Parathyroid adenoma (tissue), 2 donors: ENCODE results near the gene OPN1LW.

Source experiments
- H2AFZ ChIP-seq: fragments of 300-600 bp; sonication (generic); one replicate; pipeline ENCODE4 v1.7.0; 2017; ENCODE audit warnings: antibody characterized with exemption, mild to moderate bottlenecking
- H3K27ac ChIP-seq: fragments of 300-600 bp; sonication (generic); one replicate; pipeline ENCODE4 v1.7.0; 2017
- H3K27me3 ChIP-seq: fragments of 300-600 bp; sonication (generic); one replicate; pipeline ENCODE4 v1.7.0; 2017; ENCODE audit warnings: low read length; ENCODE audit not compliant: control insufficient read depth, insufficient read depth
- H3K36me3 ChIP-seq: fragments of 300-600 bp; sonication (generic); one replicate; pipeline ENCODE4 v1.7.0; 2017; ENCODE audit warnings: low read length; ENCODE audit not compliant: control insufficient read depth, insufficient read depth
- H3K4me1 ChIP-seq: fragments of 300-600 bp; sonication (generic); one replicate; pipeline ENCODE4 v1.7.0; 2017; ENCODE audit warnings: control low read depth
- H3K4me2 ChIP-seq: fragments of 300-600 bp; sonication (generic); one replicate; pipeline ENCODE4 v1.7.0; 2017; ENCODE audit warnings: low read length
- H3K4me3 ChIP-seq: fragments of 300-600 bp; sonication (generic); one replicate; pipeline ENCODE4 v1.7.0; 2017; ENCODE audit warnings: low read depth, low read length
- H3K79me2 ChIP-seq: fragments of 300-600 bp; sonication (generic); one replicate; pipeline ENCODE4 v1.7.0; 2017; ENCODE audit warnings: control low read depth
- H3K9ac ChIP-seq: fragments of 300-600 bp; sonication (generic); one replicate; pipeline ENCODE4 v1.7.0; 2017; ENCODE audit warnings: mild to moderate bottlenecking
- H3K9me3 ChIP-seq: fragments of 300-600 bp; sonication (generic); one replicate; pipeline ENCODE4 v1.7.0; 2017; ENCODE audit warnings: low read length; ENCODE audit not compliant: control insufficient read depth
- CTCF ChIP-seq: fragments of 300-600 bp; sonication (generic); IDR thresholded peaks from one replicate; pipeline ENCODE4 v1.7.0; 2017; ENCODE audit warnings: antibody characterized with exemption, mild to moderate bottlenecking
- donor health status: primary hyperparathyroidism.

OPN1LW gene

DNA sequence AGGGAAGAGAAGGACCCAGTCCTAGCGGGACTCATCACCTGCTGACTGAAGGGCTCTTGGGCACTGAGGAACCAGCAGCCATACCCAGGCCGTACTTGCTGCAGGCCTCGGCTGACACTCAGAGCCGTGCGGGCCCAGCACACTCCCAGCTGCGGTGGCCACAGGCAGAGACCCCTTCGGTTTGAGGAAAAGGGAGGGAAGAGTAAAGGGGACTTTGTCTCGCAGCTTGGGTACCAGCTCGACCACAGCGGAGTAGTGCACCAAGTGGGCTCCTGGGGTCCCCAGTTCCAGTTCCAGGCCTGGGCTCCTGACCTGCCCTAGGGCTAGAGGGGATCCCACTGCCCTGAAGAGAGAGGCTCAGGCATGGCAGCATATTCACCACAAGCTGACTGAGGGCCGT is 17.9 kb upstream of the OPN1LW start:
- no peak overlapping the region for H2AFZ ChIP-seq
- H3K9ac ChIP-seq = no peak overlapping the region
- no peak overlapping the region for H3K4me2 ChIP-seq
- no peak overlapping the region for H3K27ac ChIP-seq
- no peaks in the 10 kb centered on the region for H3K27me3 ChIP-seq
- H3K36me3 ChIP-seq = no peaks in the 10 kb centered on the region
- H3K9me3 ChIP-seq = no peaks in the 10 kb centered on the region
- TF ChIP-seq CTCF = no peak
- no peaks in the 10 kb centered on the region for H3K79me2 ChIP-seq
- no peak overlapping the region for H3K4me3 ChIP-seq
- no peaks in the 10 kb centered on the region for H3K4me1 ChIP-seq

- H3K27ac ChIP-seq = no peak overlapping the region
- no peak overlapping the region for H3K4me2 ChIP-seq
- H3K9ac ChIP-seq = no peak overlapping the region
- no peaks in the 10 kb centered on the region for H3K79me2 ChIP-seq
- no peak overlapping the region for H2AFZ ChIP-seq
- no peak overlapping the region for H3K4me3 ChIP-seq
- no peaks in the 10 kb centered on the region for H3K36me3 ChIP-seq
- H3K27me3 ChIP-seq = no peaks in the 10 kb centered on the region
- no peaks in the 10 kb centered on the region for H3K4me1 ChIP-seq
- no peaks in the 10 kb centered on the region for H3K9me3 ChIP-seq
- TF ChIP-seq CTCF = no peak
Measured at GRCh38 chrX:154131955-154132354, 12.1 kb upstream of the OPN1LW start.

GRCh38 chrX:154132366-154132765 is 11.7 kb upstream of the OPN1LW start:
- no peaks in the 10 kb centered on the region for H3K9me3 ChIP-seq
- H3K9ac ChIP-seq = no peak overlapping the region
- no peak overlapping the region for H3K27ac ChIP-seq
- no peaks in the 10 kb centered on the region for H3K4me1 ChIP-seq
- H2AFZ ChIP-seq = no peak overlapping the region
- no peaks in the 10 kb centered on the region for H3K36me3 ChIP-seq
- no peaks in the 10 kb centered on the region for H3K27me3 ChIP-seq
- H3K4me3 ChIP-seq = no peak overlapping the region
- H3K4me2 ChIP-seq = no peak overlapping the region
- no peak for TF ChIP-seq CTCF
- H3K79me2 ChIP-seq = no peaks in the 10 kb centered on the region

DNA sequence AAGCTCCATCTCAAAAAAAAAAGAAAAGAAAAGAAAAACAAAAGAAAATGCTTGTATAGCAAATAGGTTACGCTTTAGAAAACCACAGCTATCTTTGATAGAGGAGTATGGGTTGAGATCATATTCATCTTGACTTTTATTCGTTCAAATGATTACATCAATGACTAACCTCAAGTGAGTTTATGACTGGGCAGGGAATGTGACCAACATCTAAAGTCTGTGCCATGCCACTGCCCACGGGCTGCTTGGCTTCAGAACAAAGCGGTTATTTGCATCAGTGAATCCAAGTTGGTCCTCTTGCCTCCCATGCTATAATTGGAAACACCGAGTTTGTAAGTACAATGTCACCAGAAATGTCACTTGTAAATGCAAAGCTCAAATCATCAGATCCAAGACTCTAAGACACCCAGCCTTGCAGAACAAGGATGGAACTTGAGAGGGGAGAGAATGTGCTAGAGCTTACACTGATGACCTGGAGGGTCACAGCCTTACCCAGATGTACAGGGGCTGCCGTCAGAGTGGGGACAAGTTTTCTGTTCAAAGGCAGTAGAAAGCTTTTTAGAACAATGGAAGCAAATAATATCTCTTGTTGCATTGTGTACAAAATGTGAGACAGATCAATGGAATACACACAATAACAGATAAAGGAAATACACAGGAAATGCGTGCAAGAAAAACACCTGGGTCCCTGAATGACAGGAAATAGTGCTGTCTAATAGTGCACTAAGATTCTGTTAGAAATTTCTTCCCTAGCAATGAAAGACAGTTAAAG is 8.4 kb upstream of the OPN1LW start:
- no peaks in the 10 kb centered on the region for H3K9me3 ChIP-seq
- H3K9ac ChIP-seq = no peak overlapping the region
- no peak overlapping the region for H3K27ac ChIP-seq
- no peak overlapping the region for H2AFZ ChIP-seq
- no peak overlapping the region for H3K4me2 ChIP-seq
- no peaks in the 10 kb centered on the region for H3K27me3 ChIP-seq
- H3K79me2 ChIP-seq = no peaks in the 10 kb centered on the region
- no peak overlapping the region for H3K4me3 ChIP-seq
- H3K36me3 ChIP-seq = no peaks in the 10 kb centered on the region
- no peak for TF ChIP-seq CTCF
- H3K4me1 ChIP-seq = no peaks in the 10 kb centered on the region

DNA sequence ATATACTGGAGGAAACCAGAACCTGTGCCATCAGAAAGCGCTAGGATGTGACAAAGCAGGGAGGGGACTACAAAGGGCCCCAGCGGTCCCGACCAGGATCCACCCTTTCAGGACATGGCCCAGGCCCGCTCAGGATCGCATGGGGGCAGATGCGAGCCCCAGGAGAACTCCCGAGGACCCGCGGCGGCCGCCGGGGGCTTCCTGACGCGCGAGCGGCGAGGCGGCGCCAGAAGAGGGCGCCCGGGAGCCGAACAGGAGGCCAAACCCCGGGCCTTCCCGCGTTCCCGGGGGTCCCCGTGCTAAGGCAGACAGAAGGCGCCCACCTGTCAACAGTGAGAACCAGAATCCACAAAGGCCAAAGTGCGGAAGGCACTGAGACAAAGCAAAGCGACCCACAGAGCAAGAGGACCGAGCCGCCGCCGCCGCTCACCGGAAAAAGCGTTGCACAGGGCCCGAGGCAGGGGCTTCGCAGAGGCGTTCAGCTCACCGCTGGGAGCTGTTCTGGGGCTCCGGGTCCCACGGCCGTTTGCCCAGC is 7.3 kb upstream of the OPN1LW start:
- H3K9me3 ChIP-seq = no peaks in the 10 kb centered on the region
- H3K9ac ChIP-seq = no peak overlapping the region
- H3K27ac ChIP-seq = peak overlapping the region; percentile 32

More for the DNA sequence above, 7.3 kb upstream of the OPN1LW start:
- peak overlapping the region; percentile 87 for H2AFZ ChIP-seq
- H3K79me2 ChIP-seq = no peaks in the 10 kb centered on the region
- H3K4me3 ChIP-seq = peak overlapping the region; percentile 11
- H3K27me3 ChIP-seq = no peaks in the 10 kb centered on the region
- peak overlapping the region; percentile 57 for H3K4me2 ChIP-seq
- H3K4me1 ChIP-seq = no peaks in the 10 kb centered on the region
- H3K36me3 ChIP-seq = no peaks in the 10 kb centered on the region
- TF ChIP-seq CTCF = peak; percentile 65
